Subcutaneous adipose tissue (tissue), 4 donors: ENCODE results near the gene FPR3. TPM values are rescaled to one million over a fixed set of nuclear protein-coding genes. Genes with fewer than 3 reads are reported as not detected.

Experiments
- total RNA-seq, 4 donors: library from RNA; depleted of rRNA; stranded (reverse); fragments of >200 nt; gene quantifications; one replicate each; pipeline ENCODE4 v1.1.0, GENCODE V29; 2016

FPR3 gene
- total RNA-seq, 4 donors from 2014 or later, result 3.2 to 112 (median 27.3) TPM

Other genes with a start within 250 kb of the FPR3 start
- 10 to 100 TPM in 1 of 4 donors, 1 to 10 TPM in 3; 5.3 to 10.1 (median 7.1) TPM for gene ZNF175, start 223.9 kb upstream of the FPR3 start, total RNA-seq
- 1 to 10 TPM in 3 of 4 donors, not detected in 1; 1.3 to 3.0 (median 2.5) TPM for gene SIGLEC5, start 164.8 kb upstream of the FPR3 start, total RNA-seq
- gene SIGLEC14, start 148.3 kb upstream of the FPR3 start, total RNA-seq, result 1 to 10 TPM in 2 of 4 donors, under 1 TPM in 1, not detected in 1; 0.98 to 4.6 (median 3.4) TPM
- 10 to 100 TPM in 1 of 4 donors, 1 to 10 TPM in 3; 2.6 to 10.8 (median 7.0) TPM for gene SPACA6, start 101.8 kb upstream of the FPR3 start, total RNA-seq
- 1 to 10 TPM in 2 of 4 donors, under 1 TPM in 1, not detected in 1; 0.51 to 5.7 (median 5.5) TPM for gene HAS1, start 71.2 kb upstream of the FPR3 start, total RNA-seq
- 10 to 100 TPM in 3 of 4 donors, 1 to 10 TPM in 1; 5.1 to 35.7 (median 22.0) TPM for gene FPR1, start 43.3 kb upstream of the FPR3 start, total RNA-seq
- 1 to 10 TPM in 3 of 4 donors, under 1 TPM in 1; 0.82 to 3.9 (median 1.3) TPM for gene FPR2, start 34.0 kb upstream of the FPR3 start, total RNA-seq
- 10 to 100 TPM; 13.5 to 30.4 (median 20.0) TPM for gene ZNF577, start 92.8 kb downstream of the FPR3 start, total RNA-seq
- gene ZNF649, start 109.9 kb downstream of the FPR3 start, total RNA-seq, result 1 to 10 TPM; 6.8 to 8.8 (median 7.6) TPM
- gene ZNF613, start 132.3 kb downstream of the FPR3 start, total RNA-seq, result 1 to 10 TPM; 6.4 to 7.2 (median 6.6) TPM
- gene ZNF350, start 191.7 kb downstream of the FPR3 start, total RNA-seq, result 10 to 100 TPM in 3 of 4 donors, 1 to 10 TPM in 1; 9.1 to 13.9 (median 12.0) TPM
- gene ZNF615, start 213.1 kb downstream of the FPR3 start, total RNA-seq, result 10 to 100 TPM; 12.2 to 17.9 (median 14.9) TPM
- gene ZNF614, start 233.2 kb downstream of the FPR3 start, total RNA-seq, result 1 to 10 TPM; 4.0 to 8.6 (median 6.0) TPM